GM13976 (cell line): ENCODE measurements around the gene GLIS1.

Experiments used
- DNase-seq: peaks from one replicate; pipeline ENCODE4 v3.0.0; 2012; ENCODE audit warnings: low spot score
- CTCF ChIP-seq: IDR thresholded peaks from 2 replicates; pipeline ENCODE4 v1.5.1; 2012; ENCODE audit warnings: borderline replicate concordance, mild to moderate bottlenecking; ENCODE audit not compliant: insufficient read depth; ENCODE audit errors: extremely low read depth, missing control alignments, control extremely low read depth
- in situ Hi-C: fragments of 300-500 bp; cut with MboI; formaldehyde crosslinking; loops from one replicate; pipeline ENCODE4 v1.12.0; 2022; ENCODE audit warnings: low sequenced_read_pairs, mixed read lengths, inconsistent platforms; ENCODE audit not compliant: unreplicated experiment

GLIS1 gene

DNA sequence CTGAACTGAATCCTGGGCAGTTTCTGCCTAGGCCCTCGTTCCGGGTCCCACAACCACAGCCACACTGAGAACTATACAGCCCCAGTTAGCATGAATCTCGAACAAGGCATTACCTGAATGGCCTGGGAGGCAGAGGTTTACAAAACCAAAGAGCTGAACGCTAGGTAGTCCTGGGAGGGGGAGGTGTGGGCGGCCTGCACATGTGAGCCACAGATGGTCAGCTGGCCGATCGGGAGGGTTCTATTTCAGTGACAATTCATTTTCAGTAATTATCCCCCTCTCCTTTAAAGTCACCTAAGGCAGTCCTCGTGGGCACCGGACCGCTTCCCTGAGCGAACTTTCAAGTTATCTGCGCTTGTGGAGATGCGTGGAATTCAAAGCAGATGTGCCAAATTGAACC lies 111.9 kb downstream of the GLIS1 start:
- DNase-seq: no peak
- in situ Hi-C loops: no loop called here
- no peak for TF ChIP-seq CTCF

DNA sequence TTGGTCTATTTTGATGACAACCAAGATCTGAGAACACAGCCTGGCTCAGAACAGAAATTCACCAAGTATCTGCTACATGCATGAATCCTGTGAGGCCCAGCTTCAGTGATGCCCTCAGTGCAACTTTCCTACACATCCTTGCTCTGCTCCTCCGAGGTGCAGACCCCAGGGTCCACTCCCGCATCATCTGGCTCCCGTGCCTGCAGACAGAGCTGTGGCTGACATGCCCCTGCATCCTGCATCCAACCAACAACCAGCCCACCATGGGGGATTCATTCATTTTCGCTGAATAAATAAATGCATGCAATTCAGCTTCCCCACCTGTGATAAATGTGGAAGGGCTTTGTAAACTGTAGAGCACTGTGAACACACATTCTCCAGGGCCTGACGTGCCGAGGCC lies 112.3 kb downstream of the GLIS1 start:
- in situ Hi-C loops: no loop called here
- DNase-seq: no peak
- no peak for TF ChIP-seq CTCF

- no peak for TF ChIP-seq CTCF
- in situ Hi-C loops: no loop called here
- DNase-seq: no peak
These were observed 113.0 kb downstream of the GLIS1 start for GRCh38 chr1:53625766-53626520.

DNA sequence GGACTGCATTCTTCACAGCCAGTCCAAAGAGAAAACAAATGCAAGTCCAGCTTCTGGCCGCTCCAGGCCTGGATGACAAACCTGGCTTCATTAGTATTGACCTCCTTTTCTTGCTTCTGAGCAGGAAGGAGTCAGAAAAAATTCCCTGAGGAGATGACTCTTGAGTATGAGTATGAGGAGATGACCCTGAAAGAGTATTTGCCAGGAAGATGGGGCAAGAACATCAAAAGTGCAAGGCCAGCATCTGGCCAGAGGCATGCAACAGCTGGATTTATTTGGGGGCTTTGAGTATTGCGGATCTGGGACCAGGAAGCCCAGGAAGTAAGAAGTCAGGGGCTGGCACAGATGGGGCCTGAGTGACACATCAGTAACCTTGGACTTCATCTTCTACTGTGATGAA lies 113.9 kb downstream of the GLIS1 start:
- in situ Hi-C loops: no loop called here
- DNase-seq: no peak
- no peak for TF ChIP-seq CTCF

DNA sequence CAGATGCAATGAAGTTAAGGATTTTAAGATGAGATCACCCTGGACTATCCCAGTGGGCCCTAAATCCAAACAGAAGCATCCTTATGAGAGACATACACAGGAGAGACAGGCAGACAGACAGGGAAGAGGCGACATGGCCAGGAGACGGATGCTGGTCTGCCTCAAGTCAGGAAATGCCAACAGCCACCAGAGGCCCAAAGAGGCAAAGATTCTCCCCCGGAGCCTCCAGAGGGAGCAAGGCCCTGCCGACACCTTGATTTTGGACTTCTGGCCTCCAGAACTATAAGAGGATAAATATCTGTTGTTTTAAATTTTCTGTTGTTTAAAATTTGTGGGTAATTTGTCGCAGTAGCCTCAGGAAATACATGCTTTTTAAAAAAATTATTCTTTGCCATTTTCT lies 116.4 kb downstream of the GLIS1 start:
- no peak for DNase-seq
- in situ Hi-C loops: no loop called here

DNA sequence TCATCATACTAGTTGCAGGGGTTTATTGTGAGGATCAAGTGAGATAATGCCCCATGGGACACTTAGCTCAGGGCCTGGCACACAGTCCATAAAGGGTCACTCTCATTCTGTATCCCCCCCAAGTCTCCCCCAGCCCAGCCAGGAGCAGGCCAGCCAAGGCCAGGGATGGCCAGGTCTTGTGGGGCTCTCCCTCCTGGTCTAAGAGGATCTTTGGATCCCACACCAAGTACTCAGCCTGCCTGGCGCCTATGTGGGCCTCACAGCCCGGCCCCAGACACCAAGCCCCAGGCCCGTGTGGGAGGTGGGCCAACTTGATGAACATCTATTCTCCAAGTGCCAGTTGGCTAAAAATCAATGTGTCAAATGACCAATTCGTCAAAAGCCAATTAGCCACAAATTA lies 117.8 kb downstream of the GLIS1 start:
- DNase-seq: no peak
- no peak for TF ChIP-seq CTCF
- in situ Hi-C loops: no loop called here

More for the DNA sequence above, 116.4 kb downstream of the GLIS1 start:
- no peak for TF ChIP-seq CTCF

DNA sequence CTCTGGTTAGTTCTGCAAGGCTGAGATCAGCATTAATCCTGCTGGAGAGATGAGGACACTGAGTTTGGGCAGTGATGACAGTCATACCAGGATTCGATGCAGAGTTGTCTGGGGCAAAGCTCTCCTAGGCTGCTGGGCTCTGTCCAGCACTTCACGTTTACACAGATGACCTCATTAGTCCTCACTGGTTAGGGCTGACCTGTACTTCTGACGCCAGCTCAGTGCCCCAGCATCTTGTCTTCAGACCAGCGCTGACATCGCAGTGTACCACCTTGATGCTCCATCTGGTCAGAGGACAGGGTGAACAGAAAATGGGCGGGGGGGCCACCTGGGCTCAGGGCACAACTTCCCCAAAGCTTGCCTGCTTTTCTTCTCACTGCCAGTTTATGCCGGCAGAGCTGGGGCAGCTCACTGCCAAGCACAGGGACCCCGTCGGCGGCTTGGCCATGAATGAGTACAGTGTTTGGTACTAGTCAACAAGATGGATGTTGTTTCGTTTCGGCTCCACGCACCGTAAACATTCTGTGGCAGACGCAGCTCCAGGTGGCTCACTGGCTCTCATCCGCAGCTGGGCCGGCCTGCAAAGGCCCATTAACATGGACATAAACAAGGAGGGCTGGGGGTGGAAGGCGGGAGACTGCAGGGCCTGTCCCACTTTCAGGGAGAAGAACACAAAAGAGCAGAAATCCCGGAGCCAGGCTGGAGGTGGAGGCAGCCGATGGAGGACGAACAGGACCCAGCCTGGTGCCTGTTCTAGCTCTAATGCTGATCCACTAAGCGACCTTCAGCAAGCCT lies 118.7 kb downstream of the GLIS1 start:
- no peak for DNase-seq
- in situ Hi-C loops: no loop called here
- TF ChIP-seq CTCF: no peak
